ENCODE results near the gene TAS2R50.

GRCh38 chr12:10994307-10994706, 7.6 kb upstream of the TAS2R50 start:
- no peak for TF ChIP-seq POLR2AphosphoS5 (IDR thresholded peaks at IDR 0.05)
- no peak for TF ChIP-seq CTCF (IDR thresholded peaks at IDR 0.05)
- TF ChIP-seq POLR2A (IDR thresholded peaks at IDR 0.05) = no peak

All from breast epithelium (tissue), 3 donors.